ENCODE data around the gene ITPR1.

Gene ITPR1

DNA sequence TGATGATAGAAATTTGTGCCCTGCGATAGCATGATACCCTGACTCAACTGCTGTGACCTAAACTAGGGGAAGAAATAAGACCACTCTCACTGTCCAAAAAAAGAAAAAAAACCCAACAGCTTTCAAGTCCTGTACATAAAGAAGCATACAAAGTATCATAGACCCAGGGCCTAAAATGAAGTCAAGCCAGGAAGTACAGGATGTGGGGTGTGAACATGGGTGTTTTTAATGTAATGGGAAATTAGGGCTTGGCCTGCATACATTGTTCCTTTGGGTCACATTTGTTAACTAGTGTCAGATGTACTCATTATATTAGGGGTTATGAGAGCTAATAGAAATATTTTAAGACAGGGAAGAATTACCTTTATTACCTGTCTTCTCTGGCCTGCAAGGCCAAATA is 285.6 kb downstream of the ITPR1 start:
- Histone ChIP-seq H4K20me1 (ENCODE audit: insufficient read depth, low read length) (no peaks in the 10 kb centered on the region), H3K79me2 (ENCODE audit: insufficient read depth, low read length) (no peaks in the 10 kb centered on the region), H3K36me3 (ENCODE audit: insufficient read depth, low read length) (no peaks in the 10 kb centered on the region), H3K27ac (ENCODE audit: low read depth, low read length, poor library complexity, severe bottlenecking) (no peak overlapping the region), H3K9ac (ENCODE audit: low read length) (no peak overlapping the region), H3K27me3 (ENCODE audit: insufficient read depth, low read length) (no peaks in the 10 kb centered on the region), H3K4me1 (ENCODE audit: insufficient read depth, low read length, severe bottlenecking) (peaks cover 11% of the 10 kb centered on the region), H3K4me3 (ENCODE audit: low read depth, low read length, poor library complexity, severe bottlenecking) (no peak overlapping the region), H3K9me2 (ENCODE audit: low read depth, low read length) (no peaks in the 10 kb centered on the region), H3F3A (ENCODE audit: insufficient read depth, low read length) (no peaks in the 10 kb centered on the region), H2AFZ (ENCODE audit: low read length) (no peak overlapping the region), H3K9me3 (ENCODE audit: low read length) (no peaks in the 10 kb centered on the region), H3K4me2 (ENCODE audit: low read length) (no peak overlapping the region)
- TF ChIP-seq, protein P1, sequence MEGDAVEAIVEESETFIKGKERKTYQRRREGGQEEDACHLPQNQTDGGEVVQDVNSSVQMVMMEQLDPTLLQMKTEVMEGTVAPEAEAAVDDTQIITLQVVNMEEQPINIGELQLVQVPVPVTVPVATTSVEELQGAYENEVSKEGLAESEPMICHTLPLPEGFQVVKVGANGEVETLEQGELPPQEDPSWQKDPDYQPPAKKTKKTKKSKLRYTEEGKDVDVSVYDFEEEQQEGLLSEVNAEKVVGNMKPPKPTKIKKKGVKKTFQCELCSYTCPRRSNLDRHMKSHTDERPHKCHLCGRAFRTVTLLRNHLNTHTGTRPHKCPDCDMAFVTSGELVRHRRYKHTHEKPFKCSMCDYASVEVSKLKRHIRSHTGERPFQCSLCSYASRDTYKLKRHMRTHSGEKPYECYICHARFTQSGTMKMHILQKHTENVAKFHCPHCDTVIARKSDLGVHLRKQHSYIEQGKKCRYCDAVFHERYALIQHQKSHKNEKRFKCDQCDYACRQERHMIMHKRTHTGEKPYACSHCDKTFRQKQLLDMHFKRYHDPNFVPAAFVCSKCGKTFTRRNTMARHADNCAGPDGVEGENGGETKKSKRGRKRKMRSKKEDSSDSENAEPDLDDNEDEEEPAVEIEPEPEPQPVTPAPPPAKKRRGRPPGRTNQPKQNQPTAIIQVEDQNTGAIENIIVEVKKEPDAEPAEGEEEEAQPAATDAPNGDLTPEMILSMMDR (IDR thresholded peaks at IDR 0.05; ENCODE audit: low read length): no peak
- no peak for TF ChIP-seq EZH2 (IDR thresholded peaks at IDR 0.05; ENCODE audit: borderline replicate concordance, low read length)

DNA sequence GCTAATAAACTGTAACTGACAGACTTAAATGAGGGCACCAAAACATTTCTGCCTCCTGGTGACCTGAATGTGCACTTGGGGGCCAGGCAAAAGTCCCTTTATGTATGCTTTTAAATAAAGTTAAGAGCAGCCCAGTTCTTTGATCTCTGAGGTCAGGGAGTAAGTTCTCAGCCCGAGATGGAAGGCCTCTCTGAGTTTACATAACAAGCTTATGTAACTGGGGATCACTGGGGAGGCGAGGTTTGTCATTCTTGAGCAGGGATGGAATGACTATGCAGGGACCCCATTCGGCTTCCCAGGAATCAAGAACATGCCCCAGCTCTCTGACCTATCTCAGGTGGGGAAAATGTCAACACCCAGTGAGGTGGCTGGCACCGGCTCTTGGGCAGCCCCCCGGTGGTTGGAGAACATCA is 287.4 kb downstream of the ITPR1 start:
- no peaks in the 10 kb centered on the region for H3K9me2 ChIP-seq (ENCODE audit: low read depth, low read length)
- no peak overlapping the region for H3K4me2 ChIP-seq (ENCODE audit: low read length)

DNA sequence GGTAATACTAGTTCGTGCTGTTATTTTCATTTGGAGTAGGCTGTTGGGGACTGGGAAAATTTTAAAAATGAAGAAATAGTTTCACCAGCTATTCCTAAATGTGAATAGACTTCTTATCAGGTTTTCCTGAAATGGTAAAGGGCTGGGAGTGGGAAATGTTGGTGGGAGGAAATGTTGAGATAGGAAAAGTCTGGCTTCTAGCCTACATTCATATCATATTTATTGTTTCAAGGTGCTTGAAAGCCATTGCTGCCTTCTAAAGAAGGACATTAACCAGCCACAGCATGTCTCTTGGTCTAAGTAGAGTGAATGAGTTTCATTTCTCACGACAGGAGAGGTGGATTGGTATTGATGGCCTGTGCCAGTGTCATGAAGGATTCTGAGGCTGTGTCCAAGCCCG is 288.9 kb downstream of the ITPR1 start:
- no peaks in the 10 kb centered on the region for H3F3A ChIP-seq (ENCODE audit: insufficient read depth, low read length)
- peaks cover 3% of the 10 kb centered on the region for H3K4me1 ChIP-seq (ENCODE audit: insufficient read depth, low read length, severe bottlenecking)
- no peaks in the 10 kb centered on the region for H3K27me3 ChIP-seq (ENCODE audit: insufficient read depth, low read length)
- no peaks in the 10 kb centered on the region for H3K79me2 ChIP-seq (ENCODE audit: insufficient read depth, low read length)
- H3K36me3 ChIP-seq (ENCODE audit: insufficient read depth, low read length): no peaks in the 10 kb centered on the region
- H3K9me2 ChIP-seq (ENCODE audit: low read depth, low read length): no peaks in the 10 kb centered on the region
- H3K4me2 ChIP-seq (ENCODE audit: low read length): no peak overlapping the region
- H2AFZ ChIP-seq (ENCODE audit: low read length): no peak overlapping the region
- no peak overlapping the region for H3K27ac ChIP-seq (ENCODE audit: low read depth, low read length, poor library complexity, severe bottlenecking)
- no peak overlapping the region for H3K9ac ChIP-seq (ENCODE audit: low read length)
- H4K20me1 ChIP-seq (ENCODE audit: insufficient read depth, low read length): no peaks in the 10 kb centered on the region
- no peaks in the 10 kb centered on the region for H3K9me3 ChIP-seq (ENCODE audit: low read length)
- no peak overlapping the region for H3K4me3 ChIP-seq (ENCODE audit: low read depth, low read length, poor library complexity, severe bottlenecking)
- TF ChIP-seq, protein P1 (IDR thresholded peaks at IDR 0.05; ENCODE audit: low read length): no peak
- no peak for TF ChIP-seq EZH2 (IDR thresholded peaks at IDR 0.05; ENCODE audit: borderline replicate concordance, low read length)

More for the DNA sequence above, 287.4 kb downstream of the ITPR1 start:
- H3K79me2 ChIP-seq (ENCODE audit: insufficient read depth, low read length): no peaks in the 10 kb centered on the region
- no peak overlapping the region for H3K9ac ChIP-seq (ENCODE audit: low read length)
- no peak overlapping the region for H3K27ac ChIP-seq (ENCODE audit: low read depth, low read length, poor library complexity, severe bottlenecking)
- no peaks in the 10 kb centered on the region for H3K36me3 ChIP-seq (ENCODE audit: insufficient read depth, low read length)
- TF ChIP-seq EZH2 (IDR thresholded peaks at IDR 0.05; ENCODE audit: borderline replicate concordance, low read length): no peak
- TF ChIP-seq, protein P1 (IDR thresholded peaks at IDR 0.05; ENCODE audit: low read length): no peak
- H3F3A ChIP-seq (ENCODE audit: insufficient read depth, low read length): no peaks in the 10 kb centered on the region
- no peak overlapping the region for H3K4me3 ChIP-seq (ENCODE audit: low read depth, low read length, poor library complexity, severe bottlenecking)
- H3K27me3 ChIP-seq (ENCODE audit: insufficient read depth, low read length): no peaks in the 10 kb centered on the region
- H3K9me3 ChIP-seq (ENCODE audit: low read length): no peaks in the 10 kb centered on the region
- no peak overlapping the region for H2AFZ ChIP-seq (ENCODE audit: low read length)
- H3K4me1 ChIP-seq (ENCODE audit: insufficient read depth, low read length, severe bottlenecking): peaks cover 11% of the 10 kb centered on the region
- H4K20me1 ChIP-seq (ENCODE audit: insufficient read depth, low read length): no peaks in the 10 kb centered on the region
